CD4-positive, alpha-beta T cell treated with Interleukin-17A for 4 hours (primary cell): ENCODE results near the gene MGST2.

ENCODE experiments used
- DNase-seq: peaks from one replicate; pipeline ENCODE4 v3.0.0-alpha.2; 2020; ENCODE audit warnings: mixed read lengths

The MGST2 gene

DNA sequence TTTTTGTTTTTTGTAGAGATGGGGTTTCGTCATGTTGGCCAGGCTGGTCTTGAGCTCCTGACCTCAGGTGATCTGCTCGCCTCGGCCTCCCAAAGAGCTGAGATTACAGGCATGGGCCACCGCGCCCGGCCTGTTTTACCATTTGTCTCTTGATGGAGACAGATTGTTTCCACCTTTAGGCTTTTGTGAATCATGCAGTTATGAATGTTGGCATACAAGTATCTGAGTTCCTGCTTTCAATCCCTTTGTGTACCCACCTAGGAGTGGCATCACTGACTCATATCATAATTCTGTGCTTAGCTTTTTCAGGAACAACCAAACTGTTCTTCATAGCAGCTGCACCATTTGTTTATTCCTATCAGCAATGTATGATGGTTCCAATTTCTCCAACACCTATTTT is 20.2 kb upstream of the MGST2 start:
- no peak for DNase-seq

DNA sequence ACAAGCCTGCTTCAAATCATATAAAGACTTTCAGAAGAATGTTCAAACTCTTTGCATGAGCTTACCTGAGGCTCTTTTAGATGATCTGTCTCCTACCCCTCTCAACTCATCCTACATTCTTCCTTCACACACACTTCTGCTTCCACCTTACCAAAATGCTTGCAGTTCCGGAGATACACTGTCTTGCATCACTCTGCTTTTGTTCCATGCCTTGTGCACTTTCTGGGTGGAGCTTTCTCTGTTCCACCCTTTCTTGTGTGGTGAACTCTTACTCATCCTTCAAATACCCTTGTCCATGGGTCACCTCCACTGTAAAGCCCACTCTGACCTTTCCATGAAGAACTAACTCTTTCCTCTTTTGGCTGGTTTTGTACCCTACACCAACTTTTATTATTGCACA is 18.4 kb upstream of the MGST2 start:
- no peak for DNase-seq

DNA sequence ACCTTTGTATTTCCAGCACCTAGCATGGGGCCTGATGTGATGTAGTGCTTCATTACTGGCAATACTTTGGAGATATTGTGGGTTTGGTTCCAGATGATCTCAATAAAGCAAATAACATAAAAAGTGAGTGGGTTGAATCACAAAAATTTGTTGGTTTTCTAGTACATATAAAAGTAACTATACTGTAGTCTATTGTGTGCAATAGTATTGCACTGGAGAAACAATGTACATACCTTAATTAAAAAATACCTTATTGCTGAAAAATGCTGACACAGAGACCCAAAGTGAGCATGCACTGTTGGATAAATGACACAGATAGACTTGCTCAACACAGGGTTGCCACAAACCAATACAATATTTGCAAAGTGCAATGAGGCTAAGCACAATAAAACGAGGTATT is 17.7 kb upstream of the MGST2 start:
- DNase-seq: no peak

DNA sequence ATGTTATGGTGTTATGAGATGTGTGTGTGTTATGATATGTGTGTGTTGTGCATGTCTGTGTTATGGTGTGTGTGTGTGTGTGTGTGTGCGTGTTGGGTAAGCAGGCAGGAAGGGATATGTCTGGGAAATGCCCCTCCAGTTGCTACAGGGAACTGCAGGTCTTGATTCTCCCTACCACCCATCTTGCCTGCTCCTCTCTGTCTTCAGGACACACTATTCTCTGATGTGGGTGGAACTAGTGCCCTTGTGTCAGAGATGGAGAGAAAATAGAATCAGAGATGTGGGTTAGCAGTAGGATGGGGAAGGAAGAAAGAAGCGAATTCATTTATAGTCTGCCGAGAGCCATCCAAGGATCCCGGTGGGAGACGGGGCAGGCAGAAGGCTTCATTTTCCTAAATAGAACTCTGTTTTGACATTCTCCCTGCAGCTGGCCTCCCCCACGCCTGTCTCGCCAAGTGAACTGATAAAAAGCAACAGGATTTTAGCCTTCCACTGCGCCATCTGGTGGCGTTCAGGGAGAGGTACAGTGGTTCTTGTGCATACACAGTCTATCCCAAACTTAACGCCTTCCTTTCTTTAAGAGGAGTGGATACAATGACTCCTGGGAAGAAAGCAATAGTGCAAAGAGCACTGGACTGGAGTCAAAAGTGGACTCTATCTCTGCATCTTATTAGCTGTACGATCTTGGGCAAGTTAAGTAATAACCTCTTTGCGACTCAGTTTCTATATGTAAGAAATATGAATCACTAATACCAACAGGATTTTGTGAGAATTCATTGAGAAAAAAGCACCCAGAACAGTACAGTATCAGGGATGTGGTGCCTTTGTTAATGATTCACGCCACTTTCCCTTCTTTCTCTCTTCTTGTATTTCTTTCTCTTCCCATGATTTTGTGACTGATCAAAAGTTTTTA is 14.1 kb upstream of the MGST2 start:
- DNase-seq: peak; percentile 82

- DNase-seq: no peak
Observed at GRCh38 chr4:139654516-139654915, 11.1 kb upstream of the MGST2 start.

DNA sequence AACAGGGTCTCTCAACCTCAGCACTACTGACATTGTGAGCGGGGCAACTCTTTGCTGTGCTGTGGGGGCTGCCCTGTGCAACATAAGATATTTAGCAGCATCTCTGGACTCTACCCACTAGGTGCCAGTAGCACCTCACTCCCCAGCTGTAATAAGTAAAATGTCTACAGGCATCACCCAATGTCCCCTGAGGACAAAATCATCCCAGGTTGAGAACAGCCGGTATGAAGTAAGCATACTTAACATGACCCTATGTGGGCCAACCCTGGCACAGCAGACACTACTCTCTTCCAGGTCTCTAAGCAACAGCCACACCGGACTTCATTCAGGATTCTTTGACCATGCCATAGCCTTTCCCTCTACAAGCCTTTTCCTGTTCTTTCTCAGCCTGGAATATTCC is 10.5 kb upstream of the MGST2 start:
- no peak for DNase-seq

- DNase-seq: peak; percentile 62
Observed at GRCh38 chr4:139656614-139657486, 8.8 kb upstream of the MGST2 start.

GRCh38 chr4:139658185-139658584 is 7.4 kb upstream of the MGST2 start:
- peak; percentile 57 for DNase-seq

- DNase-seq: no peak
Observed at GRCh38 chr4:139658586-139659382, 6.8 kb upstream of the MGST2 start.

DNA sequence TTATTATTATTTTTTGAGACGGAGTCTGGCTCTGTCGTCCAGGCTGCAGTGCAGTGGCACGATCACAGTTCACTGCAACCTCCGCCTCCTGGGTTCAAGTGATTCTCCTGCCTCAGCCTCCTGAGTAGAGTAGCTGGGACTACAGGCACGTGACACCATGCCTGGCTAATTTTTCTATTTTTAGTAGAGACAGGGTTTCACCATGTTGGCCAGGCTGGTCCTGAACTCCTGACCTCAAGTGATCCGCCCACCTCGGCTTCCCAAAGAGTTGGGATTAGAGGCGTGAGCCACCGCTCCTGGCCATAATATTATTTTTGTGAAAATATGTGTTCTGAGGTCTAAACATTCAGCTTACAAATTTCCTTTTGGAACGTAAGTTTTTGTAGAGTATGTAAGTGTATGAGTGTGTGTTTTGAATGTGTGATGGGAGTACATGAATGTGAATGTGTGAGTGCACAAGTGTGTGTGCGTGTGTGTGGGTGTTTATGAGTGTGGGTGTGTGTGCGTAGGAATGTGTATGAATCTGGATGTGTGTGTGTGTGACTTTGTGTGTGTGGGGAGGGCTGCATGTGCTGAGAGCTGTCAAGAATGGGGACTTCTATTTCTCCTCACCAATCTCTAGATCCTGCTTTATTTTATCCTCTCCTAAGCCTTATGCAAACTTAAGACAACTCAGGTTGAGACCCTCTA is 5.7 kb upstream of the MGST2 start:
- DNase-seq: no peak

GRCh38 chr4:139660568-139661043 is 5.0 kb upstream of the MGST2 start:
- DNase-seq: no peak

DNA sequence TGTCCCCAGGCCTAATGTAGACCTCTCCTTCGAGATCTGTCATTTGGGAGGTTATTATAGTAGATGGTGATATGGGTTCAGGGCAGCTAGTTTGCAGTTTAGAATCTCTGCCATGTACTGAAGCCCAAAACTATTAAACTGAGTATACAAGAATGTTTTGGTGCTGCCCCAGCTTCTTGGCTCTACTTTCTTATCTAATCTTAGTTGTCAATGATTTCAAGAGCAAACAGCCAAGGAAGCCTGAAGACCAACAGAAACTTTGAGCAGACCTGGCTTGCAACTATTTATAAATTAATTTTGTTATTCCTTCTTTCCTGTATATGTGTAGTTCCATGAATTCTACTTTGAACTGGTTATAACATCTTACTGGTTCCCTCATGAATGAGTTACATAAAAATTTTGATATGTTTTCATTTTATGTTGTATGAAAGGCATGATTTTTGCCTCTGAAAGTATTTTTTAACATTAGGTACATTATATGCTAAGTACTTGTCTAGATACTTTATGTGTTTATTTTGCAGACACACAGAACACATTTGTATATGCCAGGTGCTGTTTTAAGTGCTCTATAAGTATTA is 2.0 kb upstream of the MGST2 start:
- no peak for DNase-seq

- no peak for DNase-seq
Observed at GRCh38 chr4:139664442-139664841, 1.2 kb upstream of the MGST2 start.

GRCh38 chr4:139665079-139665689 is 435 bp upstream of the MGST2 start:
- DNase-seq: no peak

GRCh38 chr4:139666735-139667281 is 1.2 kb downstream of the MGST2 start:
- peak; percentile 36 for DNase-seq

DNA sequence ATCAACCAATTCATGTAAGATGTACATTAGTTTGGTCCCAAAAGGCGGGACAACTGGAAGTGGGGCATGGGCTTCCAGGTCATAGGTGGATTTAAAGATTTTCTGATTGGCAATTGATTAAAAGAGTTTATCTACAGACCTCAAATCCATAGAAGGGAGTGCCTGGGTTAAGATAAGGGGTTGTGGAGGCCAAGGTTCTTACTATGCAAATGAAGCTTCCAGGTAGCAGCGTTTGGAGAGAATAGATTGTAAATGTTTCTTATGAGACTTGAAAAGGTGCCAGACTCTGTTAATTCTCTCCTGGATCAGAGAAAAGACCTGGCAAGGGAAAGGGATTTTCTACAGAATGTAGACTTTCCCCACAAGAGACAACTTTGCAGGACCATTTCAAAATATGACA is 2.4 kb downstream of the MGST2 start:
- DNase-seq: no peak

- no peak for DNase-seq
Observed at GRCh38 chr4:139668658-139669201, 3.1 kb downstream of the MGST2 start.

GRCh38 chr4:139669335-139669734 is 3.7 kb downstream of the MGST2 start:
- no peak for DNase-seq

DNA sequence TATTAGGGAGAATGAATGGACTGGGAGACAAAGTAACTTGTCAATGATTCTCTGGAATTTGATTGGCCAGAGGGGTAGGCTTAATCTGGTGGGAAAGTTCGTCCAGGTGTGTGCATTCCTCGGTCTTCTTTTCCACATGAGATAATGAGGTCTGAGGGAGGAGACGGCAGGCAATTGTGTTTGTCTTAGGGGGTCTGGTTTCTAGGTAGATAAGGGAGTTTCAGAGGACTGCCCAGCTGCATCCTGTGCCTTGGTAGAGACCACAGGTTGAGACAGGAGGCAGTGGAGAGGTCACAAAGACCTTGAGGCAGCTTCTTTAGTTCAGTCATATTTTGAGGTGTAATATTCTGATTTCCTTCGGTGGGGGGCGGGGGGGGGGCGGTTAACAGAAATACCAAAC is 4.3 kb downstream of the MGST2 start:
- no peak for DNase-seq

DNA sequence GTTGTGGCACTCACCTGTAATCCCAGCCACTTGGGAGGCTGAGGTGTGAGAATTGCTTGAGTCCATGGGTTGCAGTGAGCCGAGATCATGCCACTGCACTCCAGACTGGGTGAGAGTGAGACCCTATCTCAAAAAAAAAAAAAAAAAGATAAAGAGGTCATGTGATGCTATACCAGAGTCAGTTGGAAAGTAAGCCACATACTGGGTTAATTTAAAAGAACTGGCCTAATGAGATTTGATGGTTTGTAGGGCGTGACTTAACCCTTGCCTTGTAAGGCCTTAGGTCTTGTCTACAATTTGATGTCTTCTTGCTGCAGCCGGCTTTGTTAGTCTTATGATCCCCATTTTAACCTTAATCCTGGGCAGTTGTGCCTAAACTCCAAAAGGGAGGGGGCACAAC is 5.2 kb downstream of the MGST2 start:
- DNase-seq: no peak

DNA sequence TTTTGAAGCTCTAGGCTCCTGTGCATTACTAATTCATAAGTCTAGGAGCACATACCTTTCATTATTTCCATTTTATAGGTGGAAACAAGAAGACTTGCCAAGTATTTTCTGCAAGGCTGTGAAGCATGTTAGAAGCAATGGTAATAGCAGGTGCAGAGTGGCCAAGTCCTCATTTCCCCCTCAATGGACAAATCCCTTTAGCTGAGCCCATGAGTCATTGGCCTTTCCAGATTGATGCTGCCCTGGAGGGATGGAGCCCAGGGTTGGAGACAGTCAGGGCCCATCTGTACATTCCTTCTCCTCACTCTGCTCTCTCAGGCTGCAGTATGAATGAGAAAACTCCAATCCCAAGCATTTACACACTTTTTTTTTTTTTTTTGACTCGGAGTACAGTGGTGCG is 6.6 kb downstream of the MGST2 start:
- no peak for DNase-seq
